ENCODE data around the gene HNRNPA2B1.

- TF ChIP-seq CTCF (IDR thresholded peaks at IDR 0.05; ENCODE audit: low read depth, low read length) (no peak), EZH2phosphoT487 (IDR thresholded peaks at IDR 0.05; ENCODE audit: low read depth) (no peak)
Measured at GRCh38 chr7:26167303-26167934, 33.1 kb downstream of the HNRNPA2B1 start.
